HCT116 (cell line): ENCODE measurements around the gene CSRP3. TPM values are rescaled to one million over a fixed set of nuclear protein-coding genes. Genes with fewer than 3 reads are reported as not detected.

Experiments used
- ATAC-seq: fragments of 200-7000 bp; cut with Tn5 transposase; 2 replicates; pipeline ENCODE4 v1.9.1; 2020; ENCODE audit warnings: mild to moderate bottlenecking, moderate library complexity
- BruUV-seq: library from RNA; stranded (reverse); fragments of 400-500 nt; replicated peaks from 2 replicates; lab custom pipeline; 2021; lab: Mats Ljungman, UMichigan
- CTCF ChIA-PET: fragments of 300-600 bp; sonication (Branson Sonifier 250); formaldehyde crosslinking; loops from one replicate; lab custom pipeline; 2021; ENCODE audit warnings: antibody characterized with exemption; lab: Charles Lee
- POLR2A ChIA-PET: fragments of 300-600, 350-600 bp; sonication (Branson Sonifier 250); formaldehyde crosslinking; loops from one replicate; lab custom pipeline; 2021; ENCODE audit warnings: antibody characterized with exemption; lab: Charles Lee
- RAD21 ChIA-PET, 2 experiments: fragments of 300-600 bp; sonication (Branson Sonifier 250); formaldehyde crosslinking; loops; one replicate each; lab custom pipeline; 2023; ENCODE audit warnings: low total read pairs in 2 of 2; ENCODE audit not compliant: uncharacterized antibody in 2 of 2, unreplicated experiment in 2 of 2, low non-redundant PET in 1 of 2; lab: Charles Lee
- DNase-seq: peaks from one replicate; pipeline ENCODE4 v3.0.0-alpha.2; 2010; ENCODE audit warnings: low read depth, low spot score
- H2AFZ ChIP-seq: fragments of 200-600 bp; shearing (Covaris generic), sonication (generic); 2 replicates; pipeline ENCODE4 v1.6.1; 2017; ENCODE audit warnings: low read depth, mixed run types, mixed read lengths, antibody characterized with exemption, low read length; ENCODE audit not compliant: poor library complexity, severe bottlenecking
- H3K27ac ChIP-seq: 2 replicates; pipeline ENCODE4 v1.5.1; 2012; ENCODE audit warnings: low read depth, low read length
- H3K27me3 ChIP-seq: fragments of 200-600 bp; sonication (generic); 2 replicates; pipeline ENCODE4 v1.6.1; 2016; ENCODE audit warnings: mixed run types, low read length, mixed read lengths; ENCODE audit not compliant: insufficient read depth
- H3K36me3 ChIP-seq, 2 experiments: fragments of 200-500 bp in 1 of 2; fragments of 200-600 bp in 1 of 2; sonication (Bioruptor generic) in 1 of 2; sonication (generic) in 1 of 2; 2 replicates each; pipeline versions ENCODE4 v1.5.1 to v1.6.1; 2014 to 2016; ENCODE audit warnings: low read length in 2 of 2, inconsistent platforms in 1 of 2, mixed read lengths in 1 of 2, mixed run types in 1 of 2; ENCODE audit not compliant: insufficient read depth in 2 of 2, control insufficient read depth in 1 of 2
- H3K4me1 ChIP-seq, 2 experiments: fragments of 200-600 bp in 1 of 2; sonication (generic) in 1 of 2; 2 replicates each; pipeline versions ENCODE4 v1.5.1 to v1.6.1; 2012 to 2017; ENCODE audit warnings: low read length in 2 of 2, inconsistent platforms in 1 of 2, mild to moderate bottlenecking in 1 of 2, mixed read lengths in 1 of 2, mixed run types in 1 of 2, moderate library complexity in 1 of 2; ENCODE audit not compliant: insufficient read depth in 2 of 2, control insufficient read depth in 1 of 2
- H3K4me2 ChIP-seq: fragments of 200-600 bp; sonication (generic); 2 replicates; pipeline ENCODE4 v1.6.1; 2017; ENCODE audit warnings: mixed run types, low read length, mixed read lengths
- H3K4me3 ChIP-seq, 2 experiments: fragments of 200-600 bp in 1 of 2; sonication (generic) in 1 of 2; replicated peaks in 1 of 2; 2 replicates each; pipeline ENCODE4 v1.5.1; 2011 to 2016; ENCODE audit warnings: low read length in 2 of 2, control low read depth in 1 of 2, low read depth in 1 of 2, mild to moderate bottlenecking in 1 of 2, mixed read lengths in 1 of 2, mixed run types in 1 of 2
- H3K79me2 ChIP-seq: fragments of 200-600 bp; sonication (generic); 2 replicates; pipeline ENCODE4 v1.6.1; 2017; ENCODE audit warnings: mild to moderate bottlenecking, mixed run types, low read length, moderate library complexity, mixed read lengths; ENCODE audit not compliant: insufficient read depth
- H3K9ac ChIP-seq: fragments of 200-600 bp; sonication (generic); 2 replicates; pipeline ENCODE4 v1.6.1; 2016; ENCODE audit warnings: low read length, mixed read lengths
- H3K9me2 ChIP-seq: fragments of 200-600 bp; sonication (generic), shearing (Covaris generic); 2 replicates; pipeline ENCODE4 v1.6.1; 2017; ENCODE audit warnings: mixed run types, mild to moderate bottlenecking, moderate library complexity; ENCODE audit not compliant: insufficient read depth
- H3K9me3 ChIP-seq, 2 experiments: fragments of 200-500 bp in 1 of 2; fragments of 200-600 bp in 1 of 2; sonication (Bioruptor generic) in 1 of 2; sonication (generic) in 1 of 2; 2 replicates each; pipeline ENCODE4 v1.6.1; 2014 to 2017; ENCODE audit warnings: low read length in 2 of 2, mixed read lengths in 2 of 2, inconsistent platforms in 1 of 2, low read depth in 1 of 2, mild to moderate bottlenecking in 1 of 2, mixed run types in 1 of 2, moderate library complexity in 1 of 2; ENCODE audit not compliant: control insufficient read depth in 1 of 2, insufficient read depth in 1 of 2
- H4K20me1 ChIP-seq: fragments of 200-600 bp; sonication (generic), shearing (Covaris generic); 2 replicates; pipeline ENCODE4 v1.6.1; 2017; ENCODE audit warnings: mixed run types, mild to moderate bottlenecking, moderate library complexity; ENCODE audit not compliant: insufficient read depth
- ATF3 ChIP-seq: IDR thresholded peaks from 2 replicates; pipeline ENCODE4 v1.6.1; 2012
- CBX3 ChIP-seq: IDR thresholded peaks from 2 replicates; pipeline ENCODE4 v1.6.1; 2012; ENCODE audit warnings: low read depth
- EZH2 ChIP-seq: fragments of 200-600 bp; sonication (generic); IDR thresholded peaks from 2 replicates; pipeline ENCODE4 v1.6.1; 2017; ENCODE audit warnings: antibody characterized with exemption, mixed run types
- FOSL1 ChIP-seq: IDR thresholded peaks from 2 replicates; pipeline ENCODE4 v1.6.1; 2012; ENCODE audit warnings: low read depth
- MAX ChIP-seq: IDR thresholded peaks from 2 replicates; pipeline ENCODE4 v1.6.1; 2012
- POLR2AphosphoS5 ChIP-seq: IDR thresholded peaks from 2 replicates; pipeline ENCODE4 v1.6.1; 2011; ENCODE audit warnings: mild to moderate bottlenecking, low read depth, low read length, moderate library complexity
- RAD21 ChIP-seq: IDR thresholded peaks from 2 replicates; pipeline ENCODE4 v1.6.1; 2012; ENCODE audit warnings: low read depth, mild to moderate bottlenecking
- REST ChIP-seq: IDR thresholded peaks from 2 replicates; pipeline ENCODE4 v1.6.1; 2012; ENCODE audit warnings: low read depth
- SIN3A ChIP-seq: IDR thresholded peaks from 2 replicates; pipeline ENCODE4 v1.6.1; 2012; ENCODE audit warnings: low read depth
- SP1 ChIP-seq: IDR thresholded peaks from 2 replicates; pipeline ENCODE4 v1.6.1; 2012; ENCODE audit warnings: low read depth
- SRF ChIP-seq: IDR thresholded peaks from 2 replicates; pipeline ENCODE4 v1.6.1; 2012; ENCODE audit warnings: low read depth
- TCF7L2 ChIP-seq: IDR thresholded peaks from 2 replicates; pipeline ENCODE4 v1.7.0; 2011; ENCODE audit warnings: borderline replicate concordance, inconsistent platforms; ENCODE audit not compliant: insufficient read depth, insufficient read length; ENCODE audit errors: extremely low read depth
- ZFX ChIP-seq: fragments of 450-650 bp; IDR thresholded peaks from 2 replicates; pipeline ENCODE4 v1.6.1; 2017
- intact Hi-C: fragments of 100-400 bp; cut with micrococcal nuclease; formaldehyde crosslinking; loops from 2 replicates; pipeline ENCODE4 v1.10.0; 2022
- total RNA-seq: library from RNA; stranded (reverse); gene quantifications from one replicate; pipeline ENCODE4 v1.2.1, GENCODE V29; 2021; ENCODE audit not compliant: unreplicated experiment

The CSRP3 gene
- total RNA-seq, 1 experiment from 2014 or later: not detected

GRCh38 chr11:19204836-19205235 is 3.1 kb upstream of the CSRP3 start:
- ATAC-seq (no peak), DNase-seq (no peak)
- no peak overlapping the region for H2AFZ ChIP-seq
- H3K9ac ChIP-seq: no peak overlapping the region
- intact Hi-C loops: no loop called here
- CTCF ChIA-PET: no interaction called here
- no peaks in the 10 kb centered on the region for H4K20me1 ChIP-seq
- no peaks in the 10 kb centered on the region for H3K79me2 ChIP-seq
- no peaks in the 10 kb centered on the region for H3K36me3 ChIP-seq
- POLR2A ChIA-PET: no interaction called here
- no peak overlapping the region for H3K4me2 ChIP-seq
- H3K4me1 ChIP-seq: peaks cover 3 to 7% of the 10 kb centered on the region in 2 experiments; a peak in 1 of 4 replicates
- no peaks in the 10 kb centered on the region for H3K9me2 ChIP-seq
- RAD21 ChIA-PET: no interaction called here
- no peaks in the 10 kb centered on the region for H3K9me3 ChIP-seq
- H3K4me3 ChIP-seq: no peak overlapping the region
- no peak for TF ChIP-seq FOSL1
- no peak for TF ChIP-seq SP1
- TF ChIP-seq ZFX: no peak
- TF ChIP-seq ATF3: no peak
- no peak for TF ChIP-seq RAD21
- no peak for TF ChIP-seq SIN3A
- TF ChIP-seq POLR2AphosphoS5: no peak
- TF ChIP-seq CBX3: no peak
- no peak for TF ChIP-seq REST
- TF ChIP-seq TCF7L2: no peak
- TF ChIP-seq MAX: no peak
- no peak for TF ChIP-seq SRF
- TF ChIP-seq EZH2: no peak
- BruUV-seq: no TSS peak
- peaks cover 21% of the 10 kb centered on the region; the same call in 1 of the 2 replicates for H3K27me3 ChIP-seq
- H3K27ac ChIP-seq: no peak overlapping the region
